Type B pancreatic cell (in vitro differentiated cells): ENCODE measurements around the gene CTRB2. TPM values are rescaled to one million over a fixed set of nuclear protein-coding genes. Genes with fewer than 3 reads are reported as not detected.

Experiments used
- DNase-seq: peaks from one replicate; pipeline ENCODE4 v3.0.0; 2021; ENCODE audit warnings: mixed read lengths; ENCODE audit not compliant: unreplicated experiment; ENCODE audit errors: extremely low spot score
- H3K27ac Mint-ChIP-seq: 2 replicates; pipeline ENCODE4 v1.8.0; 2021; ENCODE audit warnings: mild to moderate bottlenecking, mixed read lengths
- H3K27me3 Mint-ChIP-seq: 2 replicates; pipeline ENCODE4 v1.8.0; 2021; ENCODE audit warnings: mixed read lengths
- H3K36me3 Mint-ChIP-seq: 2 replicates; pipeline ENCODE4 v1.8.0; 2021; ENCODE audit warnings: mixed read lengths
- H3K4me1 Mint-ChIP-seq: one replicate; pipeline ENCODE4 v1.8.0; 2021; ENCODE audit warnings: mixed read lengths; ENCODE audit not compliant: unreplicated experiment
- H3K4me3 Mint-ChIP-seq: 2 replicates; pipeline ENCODE4 v1.8.0; 2021; ENCODE audit warnings: mild to moderate bottlenecking, mixed read lengths
- H3K9me3 Mint-ChIP-seq: 2 replicates; pipeline ENCODE4 v1.8.0; 2021; ENCODE audit warnings: mixed read lengths
- CTCF ChIP-seq: fragments of 200-600 bp; sonication (generic); conservative IDR thresholded peaks from 2 replicates; pipeline ENCODE4 v1.5.0; 2021; ENCODE audit warnings: antibody characterized with exemption, mild to moderate bottlenecking
- total RNA-seq: library from RNA; stranded (reverse); gene quantifications from 2 replicates; pipeline ENCODE4 v1.2.1, GENCODE V29; 2021; ENCODE audit warnings: low replicate concordance

Gene CTRB2
- total RNA-seq, 1 donor from 2014 or later: not detected

- peaks cover 15% of the 10 kb centered on the region for H3K4me1 Mint-ChIP-seq
- no peak overlapping the region for H3K4me3 Mint-ChIP-seq
- H3K9me3 Mint-ChIP-seq: no peaks in the 10 kb centered on the region
- peak overlapping the region; percentile 68 for H3K27ac Mint-ChIP-seq
- peaks cover 12% of the 10 kb centered on the region for H3K36me3 Mint-ChIP-seq
- no peak for TF ChIP-seq CTCF
- no peak for DNase-seq
- H3K27me3 Mint-ChIP-seq: no peaks in the 10 kb centered on the region
Observed at GRCh38 chr16:75235721-75236193, 28.8 kb upstream of the CTRB2 start.

- Mint-ChIP-seq H3K9me3 (no peaks in the 10 kb centered on the region), H3K4me1 (peaks cover 10% of the 10 kb centered on the region), H3K27me3 (no peaks in the 10 kb centered on the region), H3K27ac (peak overlapping the region; percentile 68), H3K4me3 (no peak overlapping the region), H3K36me3 (peaks cover 16% of the 10 kb centered on the region)
- no peak for DNase-seq
- no peak for TF ChIP-seq CTCF
Observed at GRCh38 chr16:75234856-75235696, 28.1 kb upstream of the CTRB2 start.

GRCh38 chr16:75233611-75233938 is 26.6 kb upstream of the CTRB2 start:
- DNase-seq: no peak
- TF ChIP-seq CTCF: no peak
- Mint-ChIP-seq H3K27me3 (no peaks in the 10 kb centered on the region), H3K27ac (peak overlapping the region; percentile 68), H3K4me3 (no peak overlapping the region), H3K4me1 (peaks cover 4% of the 10 kb centered on the region), H3K36me3 (peaks cover 16% of the 10 kb centered on the region), H3K9me3 (no peaks in the 10 kb centered on the region)

GRCh38 chr16:75231570-75231969 is 24.6 kb upstream of the CTRB2 start:
- no peaks in the 10 kb centered on the region for H3K27me3 Mint-ChIP-seq

GRCh38 chr16:75230471-75231110 is 23.6 kb upstream of the CTRB2 start:
- Mint-ChIP-seq H3K4me1 (peaks cover 4% of the 10 kb centered on the region), H3K9me3 (no peaks in the 10 kb centered on the region), H3K4me3 (no peak overlapping the region), H3K27ac (no peak overlapping the region), H3K36me3 (peaks cover 11% of the 10 kb centered on the region), H3K27me3 (no peaks in the 10 kb centered on the region)
- no peak for DNase-seq
- TF ChIP-seq CTCF: no peak

More at GRCh38 chr16:75231570-75231969, 24.6 kb upstream of the CTRB2 start:
- H3K4me1 Mint-ChIP-seq: peaks cover 4% of the 10 kb centered on the region
- no peaks in the 10 kb centered on the region for H3K9me3 Mint-ChIP-seq
- H3K27ac Mint-ChIP-seq: no peak overlapping the region
- no peak overlapping the region for H3K4me3 Mint-ChIP-seq
- DNase-seq: no peak
- TF ChIP-seq CTCF: no peak
- H3K36me3 Mint-ChIP-seq: peaks cover 16% of the 10 kb centered on the region
